Suprapubic skin (tissue), 4 donors: ENCODE measurements around the gene XPC. TPM values are rescaled to one million over a fixed set of nuclear protein-coding genes. Genes with fewer than 3 reads are reported as not detected.

Source experiments
- DNase-seq, 2 donors: peaks; one replicate each; pipeline ENCODE4 v3.0.0-alpha.2; 2019; ENCODE audit warnings: low spot score in 2 of 2
- H3K27ac ChIP-seq: fragments of 200-600 bp; sonication (generic); one replicate; pipeline ENCODE4 v1.5.1; 2019
- H3K27me3 ChIP-seq: fragments of 200-600 bp; sonication (generic); one replicate; pipeline ENCODE4 v1.5.1; 2019
- H3K36me3 ChIP-seq: fragments of 200-600 bp; sonication (generic); one replicate; pipeline ENCODE4 v1.5.1; 2019
- H3K4me1 ChIP-seq: fragments of 200-600 bp; sonication (generic); one replicate; pipeline ENCODE4 v1.5.1; 2019
- H3K4me3 ChIP-seq: fragments of 200-600 bp; sonication (generic); one replicate; pipeline ENCODE4 v1.5.1; 2019; ENCODE audit warnings: mild to moderate bottlenecking
- H3K9me3 ChIP-seq: fragments of 200-600 bp; sonication (generic); one replicate; pipeline ENCODE4 v1.5.1; 2019
- EP300 ChIP-seq: sonication (generic); formaldehyde crosslinking; IDR thresholded peaks from one replicate; pipeline ENCODE4 v1.6.1; 2017; ENCODE audit warnings: antibody characterized with exemption
- POLR2A ChIP-seq, 2 donors: fragments of 450-650 bp; IDR thresholded peaks; one replicate each; pipeline ENCODE4 v1.6.1; 2017; ENCODE audit warnings: antibody characterized with exemption in 2 of 2, mild to moderate bottlenecking in 2 of 2, moderate library complexity in 2 of 2
- POLR2AphosphoS5 ChIP-seq, 3 donors: sonication (generic); formaldehyde crosslinking; IDR thresholded peaks; one replicate each; pipeline ENCODE4 v1.6.1; 2017; ENCODE audit warnings: antibody characterized with exemption in 3 of 3
- WGBS: methylation state at CpG from one replicate; pipeline ENCODE4 v1.1.5; 2018; 5-methylcytosine and 5-hydroxymethylcytosine counted together
- total RNA-seq, 4 donors: library from RNA; depleted of rRNA; stranded (reverse); fragments of >200 nt; gene quantifications; one replicate each; pipeline ENCODE4 v1.1.0, GENCODE V29; 2016
- TF ChIP-seq, protein P1 (sequence below), 2 donors: fragments of 200-600 bp in 1 of 2; fragments of 450-650 bp in 1 of 2; sonication (generic) in 1 of 2; IDR thresholded peaks; one replicate each; pipeline ENCODE4 v1.5.1; 2016 to 2019; ENCODE audit warnings: antibody characterized with exemption in 2 of 2, mild to moderate bottlenecking in 1 of 2, moderate library complexity in 1 of 2

XPC gene
- total RNA-seq, 4 donors from 2014 or later: 49.7 to 176 (median 66.4) TPM

DNA sequence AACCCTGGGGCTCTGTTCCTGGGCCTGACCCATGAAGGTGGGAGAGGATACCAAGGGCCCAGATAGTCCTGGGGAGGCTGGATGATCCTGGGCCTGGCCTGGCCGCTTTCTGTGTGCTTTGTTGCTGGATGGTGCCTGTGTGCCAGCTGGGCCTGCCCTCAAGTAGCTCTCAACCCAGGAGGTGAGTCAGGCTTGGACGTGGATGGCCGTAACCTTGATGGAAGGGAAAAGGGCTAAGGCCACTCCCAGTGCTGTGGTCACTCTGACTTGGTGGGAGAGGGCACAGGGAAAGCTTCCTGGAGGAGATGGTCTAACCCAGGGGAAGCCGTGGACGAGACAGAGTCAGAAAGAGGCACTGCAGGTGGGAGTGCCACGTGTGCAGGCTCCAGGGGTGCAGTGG is 44.1 kb downstream of the XPC start:
- TF ChIP-seq POLR2AphosphoS5 (IDR thresholded peaks at IDR 0.05) (no peak), EP300 (no peak), POLR2A (IDR thresholded peaks at IDR 0.05) (no peak)
- TF ChIP-seq, protein P1, sequence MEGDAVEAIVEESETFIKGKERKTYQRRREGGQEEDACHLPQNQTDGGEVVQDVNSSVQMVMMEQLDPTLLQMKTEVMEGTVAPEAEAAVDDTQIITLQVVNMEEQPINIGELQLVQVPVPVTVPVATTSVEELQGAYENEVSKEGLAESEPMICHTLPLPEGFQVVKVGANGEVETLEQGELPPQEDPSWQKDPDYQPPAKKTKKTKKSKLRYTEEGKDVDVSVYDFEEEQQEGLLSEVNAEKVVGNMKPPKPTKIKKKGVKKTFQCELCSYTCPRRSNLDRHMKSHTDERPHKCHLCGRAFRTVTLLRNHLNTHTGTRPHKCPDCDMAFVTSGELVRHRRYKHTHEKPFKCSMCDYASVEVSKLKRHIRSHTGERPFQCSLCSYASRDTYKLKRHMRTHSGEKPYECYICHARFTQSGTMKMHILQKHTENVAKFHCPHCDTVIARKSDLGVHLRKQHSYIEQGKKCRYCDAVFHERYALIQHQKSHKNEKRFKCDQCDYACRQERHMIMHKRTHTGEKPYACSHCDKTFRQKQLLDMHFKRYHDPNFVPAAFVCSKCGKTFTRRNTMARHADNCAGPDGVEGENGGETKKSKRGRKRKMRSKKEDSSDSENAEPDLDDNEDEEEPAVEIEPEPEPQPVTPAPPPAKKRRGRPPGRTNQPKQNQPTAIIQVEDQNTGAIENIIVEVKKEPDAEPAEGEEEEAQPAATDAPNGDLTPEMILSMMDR (IDR thresholded peaks at IDR 0.05): no peak
- Histone ChIP-seq H3K9me3 (no peaks in the 10 kb centered on the region), H3K27ac (no peak overlapping the region), H3K4me1 (peaks cover 26% of the 10 kb centered on the region), H3K36me3 (peaks cover 97% of the 10 kb centered on the region), H3K27me3 (no peaks in the 10 kb centered on the region), H3K4me3 (no peak overlapping the region)
- no peak for DNase-seq
- WGBS: 88% methylated on average over 6 of the region's 6 CpGs

DNA sequence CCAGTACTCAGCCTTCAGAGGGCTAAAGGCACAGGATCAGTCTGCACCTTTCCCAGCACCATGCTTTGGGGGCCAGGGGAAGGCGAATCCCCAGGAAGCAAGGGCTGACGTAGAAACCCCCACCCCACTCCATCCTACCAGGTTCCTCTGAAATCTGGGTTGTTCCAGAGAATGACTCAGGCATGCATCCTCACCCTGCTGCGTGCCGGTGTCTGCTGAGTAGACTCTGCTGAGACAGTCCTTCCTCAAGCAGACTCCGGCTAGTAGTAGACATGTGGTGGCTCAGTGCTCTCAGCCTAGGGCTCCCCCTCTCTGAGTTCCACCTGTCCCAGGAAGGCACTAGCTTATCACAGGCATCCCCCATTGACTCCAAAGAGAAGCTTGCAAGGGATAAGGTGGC is 44.5 kb downstream of the XPC start:
- 80% methylated on average over 5 of the region's 5 CpGs for WGBS
- Histone ChIP-seq H3K27ac (no peak overlapping the region), H3K4me3 (no peak overlapping the region), H3K27me3 (no peaks in the 10 kb centered on the region), H3K9me3 (no peaks in the 10 kb centered on the region), H3K4me1 (peaks cover 26% of the 10 kb centered on the region), H3K36me3 (peaks cover 97% of the 10 kb centered on the region)
- TF ChIP-seq POLR2AphosphoS5 (IDR thresholded peaks at IDR 0.05) (no peak), POLR2A (IDR thresholded peaks at IDR 0.05) (no peak), EP300 (no peak)
- TF ChIP-seq, protein P1 (IDR thresholded peaks at IDR 0.05): no peak
- no peak for DNase-seq

DNA sequence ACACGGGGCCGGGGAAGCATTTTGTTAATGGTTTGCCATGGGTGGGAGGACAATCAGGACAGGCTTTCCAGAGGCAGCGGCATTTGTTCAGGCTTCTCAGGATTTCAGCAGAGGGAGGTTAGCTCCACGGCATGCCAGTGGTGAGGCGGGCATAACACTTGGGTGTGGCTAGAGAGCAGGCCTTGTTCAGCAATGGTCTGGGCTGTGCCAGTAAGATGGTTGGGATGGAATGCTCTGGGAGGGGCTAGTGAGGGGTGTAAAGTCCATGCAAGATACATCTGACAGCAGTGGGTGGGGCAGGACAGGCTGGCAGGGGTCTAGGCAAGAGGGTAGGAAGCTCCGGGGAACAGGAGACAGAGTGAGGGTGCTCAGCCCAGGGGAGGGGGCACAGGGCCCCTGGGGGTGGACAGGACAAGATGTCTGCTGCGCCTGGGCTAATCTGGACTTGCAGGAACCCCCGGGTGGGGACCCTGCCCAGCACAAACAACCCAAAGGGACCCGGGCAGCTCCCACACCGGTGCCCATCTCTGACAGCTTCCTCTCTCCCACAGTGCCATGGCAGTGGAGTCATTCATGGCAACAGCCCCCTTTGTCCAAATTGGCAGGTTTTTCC is 45.1 kb downstream of the XPC start:
- Histone ChIP-seq H3K36me3 (peaks cover 97% of the 10 kb centered on the region), H3K27me3 (no peaks in the 10 kb centered on the region), H3K27ac (peak overlapping the region; percentile 42), H3K9me3 (no peaks in the 10 kb centered on the region), H3K4me1 (peaks cover 26% of the 10 kb centered on the region), H3K4me3 (no peak overlapping the region)
- WGBS: 73% methylated on average over 10 of the region's 10 CpGs
- DNase-seq: no peak
- TF ChIP-seq, protein P1 (IDR thresholded peaks at IDR 0.05): no peak
- TF ChIP-seq EP300 (no peak), POLR2A (IDR thresholded peaks at IDR 0.05) (no peak), POLR2AphosphoS5 (IDR thresholded peaks at IDR 0.05) (no peak)

DNA sequence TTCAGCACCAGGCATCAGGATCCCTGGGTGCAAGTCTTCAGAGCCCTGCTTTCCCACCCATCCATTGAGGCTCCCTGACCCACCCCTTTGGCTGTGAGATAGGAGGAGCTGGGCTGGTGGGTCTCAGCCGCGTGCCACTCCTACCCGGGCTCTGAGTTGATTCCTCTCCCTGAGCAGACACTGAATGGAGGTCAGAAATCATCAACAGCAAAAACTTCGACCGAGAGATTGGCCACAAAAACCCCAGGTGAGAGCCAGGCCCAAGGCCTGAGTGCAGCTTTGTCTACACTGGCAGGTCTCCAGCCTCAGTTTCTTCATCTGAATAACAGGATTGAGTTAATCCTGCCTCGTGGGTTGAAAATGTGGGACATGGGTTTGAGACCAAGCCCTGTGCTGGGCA is 45.7 kb downstream of the XPC start:
- H3K9me3 ChIP-seq: no peaks in the 10 kb centered on the region
- H3K4me3 ChIP-seq: no peak overlapping the region
- peaks cover 28% of the 10 kb centered on the region for H3K4me1 ChIP-seq
- no peak for DNase-seq
- H3K27ac ChIP-seq: peak overlapping the region; percentile 36
- H3K36me3 ChIP-seq: peaks cover 94% of the 10 kb centered on the region
- TF ChIP-seq EP300 (no peak), POLR2A (IDR thresholded peaks at IDR 0.05) (no peak), POLR2AphosphoS5 (IDR thresholded peaks at IDR 0.05) (no peak)
- TF ChIP-seq, protein P1 (IDR thresholded peaks at IDR 0.05): no peak
- WGBS: 91% methylated on average over 6 of the region's 6 CpGs
- H3K27me3 ChIP-seq: no peaks in the 10 kb centered on the region

DNA sequence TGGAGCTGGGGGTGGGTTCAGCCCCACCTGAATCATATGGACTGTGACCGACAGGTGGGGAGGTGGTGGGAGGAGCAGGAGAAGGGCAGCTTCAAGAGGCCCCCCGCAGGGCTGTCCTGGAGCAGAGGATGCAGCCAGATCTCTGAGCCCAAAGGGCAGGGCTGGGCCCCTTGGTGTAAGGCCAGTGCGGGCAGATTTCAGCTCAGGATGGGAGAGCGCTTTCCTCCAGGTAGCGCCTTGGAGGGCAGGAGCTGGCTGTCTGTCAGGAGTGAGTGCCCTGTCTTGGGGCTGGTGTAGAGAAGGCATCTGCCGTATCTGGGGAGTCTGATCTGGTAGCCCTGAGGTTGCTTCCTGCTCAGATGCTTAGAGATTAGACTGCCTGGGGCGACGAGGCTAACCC is 46.3 kb downstream of the XPC start:
- no peak for DNase-seq
- Histone ChIP-seq H3K27me3 (no peaks in the 10 kb centered on the region), H3K4me1 (peaks cover 29% of the 10 kb centered on the region), H3K36me3 (peaks cover 88% of the 10 kb centered on the region), H3K4me3 (no peak overlapping the region), H3K9me3 (no peaks in the 10 kb centered on the region), H3K27ac (no peak overlapping the region)
- WGBS: 57% methylated on average over 5 of the region's 8 CpGs
- TF ChIP-seq, protein P1 (IDR thresholded peaks at IDR 0.05): no peak
- TF ChIP-seq POLR2AphosphoS5 (IDR thresholded peaks at IDR 0.05) (no peak), EP300 (no peak), POLR2A (IDR thresholded peaks at IDR 0.05) (no peak)
